K562 (cell line): ENCODE data around the gene KRT35. TPM values are rescaled to one million over a fixed set of nuclear protein-coding genes. Genes with fewer than 3 reads are reported as not detected.

ENCODE experiments used
- ARID4B ChIP-seq: sonication (generic); formaldehyde crosslinking; IDR thresholded peaks from 2 replicates; pipeline ENCODE4 v1.8.0; 2022; ENCODE audit warnings: mild to moderate bottlenecking, missing genetic modification reagents
- CBX8 ChIP-seq: fragments of 200-600 bp; sonication (generic); IDR thresholded peaks from 2 replicates; pipeline ENCODE4 v1.6.1; 2012; ENCODE audit warnings: borderline replicate concordance, mixed run types, low read depth, mild to moderate bottlenecking, moderate library complexity, mixed read lengths, low read length, control low read depth, inconsistent platforms; ENCODE audit not compliant: poor library complexity, severe bottlenecking; ENCODE audit errors: extremely low read depth
- CC2D1A ChIP-seq: fragments of 450-650 bp; IDR thresholded peaks from 2 replicates; pipeline ENCODE4 v1.6.1; 2017; ENCODE audit warnings: mild to moderate bottlenecking
- ESRRA ChIP-seq: fragments of 450-650 bp; IDR thresholded peaks from 2 replicates; pipeline ENCODE4 v1.6.1; 2014; ENCODE audit warnings: low read depth, mild to moderate bottlenecking, moderate library complexity, borderline replicate concordance
- FOXM1 ChIP-seq, 2 experiments: fragments of 450-650 bp in 1 of 2; sonication (generic) in 1 of 2; formaldehyde crosslinking in 1 of 2; IDR thresholded peaks; 2 replicates each; pipeline versions ENCODE4 v1.6.1 to v1.9.0; 2017 to 2022; ENCODE audit warnings: low read depth in 2 of 2, mild to moderate bottlenecking in 2 of 2, missing genetic modification reagents in 1 of 2, moderate library complexity in 1 of 2
- HNRNPH1 ChIP-seq: fragments of 200-400 bp; formaldehyde crosslinking; optimal IDR thresholded peaks from 2 replicates; pipeline ENCODE3; 2017; ENCODE audit warnings: low read depth, mild to moderate bottlenecking, low read length, moderate library complexity
- ILK ChIP-seq: fragments of 450-650 bp; IDR thresholded peaks from 2 replicates; pipeline ENCODE4 v1.6.1; 2016; ENCODE audit warnings: missing genetic modification characterization, low read depth, mild to moderate bottlenecking, missing compliant biosample characterization, moderate library complexity, borderline replicate concordance
- MYC ChIP-seq, 2 experiments: fragments of 250-450 bp in 1 of 2; sonication (Bioruptor Pico) in 1 of 2; IDR thresholded peaks; 2 replicates each; pipeline versions ENCODE4 v1.5.1 to v1.6.1; 2012 to 2021; ENCODE audit warnings: low read depth in 2 of 2, borderline replicate concordance in 1 of 2, improper control_type of control experiment in 1 of 2, low read length in 1 of 2, mild to moderate bottlenecking in 1 of 2, moderate library complexity in 1 of 2
- NFATC3 ChIP-seq: fragments of 450-650 bp; IDR thresholded peaks from 2 replicates; pipeline ENCODE4 v1.6.1; 2017; ENCODE audit warnings: mild to moderate bottlenecking
- NR2C2 ChIP-seq, 2 experiments: fragments of 200-800 bp in 1 of 2; sonication (Bioruptor generic) in 1 of 2; sonication (generic) in 1 of 2; formaldehyde crosslinking in 1 of 2; IDR thresholded peaks; 2 replicates each; pipeline versions ENCODE4 v1.6.1 to v1.8.0; 2016 to 2022; ENCODE audit warnings: mild to moderate bottlenecking in 1 of 2, missing compliant biosample characterization in 1 of 2, missing genetic modification characterization in 1 of 2, missing genetic modification reagents in 1 of 2
- NR4A1 ChIP-seq, 2 experiments: fragments of 250-450 bp in 1 of 2; fragments of 450-650 bp in 1 of 2; sonication (Bioruptor Pico) in 1 of 2; IDR thresholded peaks; 2 replicates each; pipeline versions ENCODE4 v1.4.0 to v1.6.1; 2016 to 2020; ENCODE audit warnings: mild to moderate bottlenecking in 2 of 2, missing compliant biosample characterization in 1 of 2, missing genetic modification characterization in 1 of 2, moderate library complexity in 1 of 2
- NRF1 ChIP-seq, 2 experiments: fragments of 450-650 bp; IDR thresholded peaks in 1 of 2; conservative IDR thresholded peaks in 1 of 2; 2 replicates each; pipeline ENCODE4 v1.6.1; 2014; ENCODE audit warnings: mild to moderate bottlenecking in 2 of 2
- PCBP1 ChIP-seq: fragments of 200-400 bp; formaldehyde crosslinking; IDR thresholded peaks from 2 replicates; pipeline ENCODE4 v1.6.1; 2018; ENCODE audit warnings: mild to moderate bottlenecking, low read depth, low read length; ENCODE audit not compliant: poor library complexity, severe bottlenecking
- SAP30 ChIP-seq: fragments of 200-600 bp; sonication (generic); IDR thresholded peaks from 2 replicates; pipeline ENCODE4 v1.6.1; 2012; ENCODE audit warnings: borderline replicate concordance, low read depth, mild to moderate bottlenecking, moderate library complexity, low read length, control low read depth, inconsistent platforms; ENCODE audit not compliant: insufficient read depth, poor library complexity, severe bottlenecking
- STAT5B ChIP-seq: fragments of 250-450 bp; sonication (Bioruptor Pico); IDR thresholded peaks from 2 replicates; pipeline ENCODE4 v1.8.0; 2021; ENCODE audit warnings: mild to moderate bottlenecking, inconsistent platforms
- ZNF280B ChIP-seq: fragments of 250-450 bp; sonication (Bioruptor Pico); IDR thresholded peaks from 2 replicates; pipeline ENCODE4 v1.5.1; 2021; ENCODE audit warnings: mild to moderate bottlenecking
- ZNF408 ChIP-seq: fragments of 250-450 bp; sonication (Bioruptor Pico); IDR thresholded peaks from 2 replicates; pipeline ENCODE4 v1.4.0; 2020; ENCODE audit warnings: low read depth, mild to moderate bottlenecking, moderate library complexity
- ZNF695 ChIP-seq: fragments of 450-650 bp; formaldehyde crosslinking; IDR thresholded peaks from 2 replicates; pipeline ENCODE4 v1.4.0; 2020; ENCODE audit warnings: mild to moderate bottlenecking, moderate library complexity
- polyA plus RNA-seq, 8 experiments: library from polyadenylated mRNA; depleted of rRNA in 4 of 8; stranded (reverse) in 5 of 8; unstranded in 3 of 8; fragments of >200 nt; fragmentation: Nextera tagmentation in 2 of 8; fragmentation: Illumina TruSeq in 1 of 8; extraction: Ambion mirVana in 2 of 8; extraction: Trizol in 1 of 8; gene quantifications; 2 replicates each; pipeline versions ENCODE4 v1.2.1 to v1.2.3, GENCODE V29; 2011 to 2014; ENCODE audit warnings: inconsistent platforms in 1 of 8, missing spikeins in 1 of 8
- total RNA-seq, 7 experiments: library from RNA; depleted of rRNA in 6 of 7; stranded (reverse); fragments of >200 nt in 6 of 7; fragmentation: Illumina TruSeq in 2 of 7; extraction: Trizol in 2 of 7; gene quantifications; 2 replicates each; pipeline versions ENCODE4 v1.2.1 to v1.2.3, GENCODE V29; 2011 to 2021; ENCODE audit warnings: low replicate concordance in 1 of 7

KRT35 gene
- total and polyA plus RNA-seq, 9 of the 15 experiments (the other 6 are each of a cell fraction or from before 2014, with no cell fraction given): not detected

GRCh38 chr17:41500131-41500911 lies 19.4 kb upstream of the KRT35 start (continued):
- TF ChIP-seq ILK (no peak), STAT5B (CRISPR knock-in tag) (no peak), HNRNPH1 (no peak), NFATC3 (no peak), ZNF695 (CRISPR knock-in tag) (no peak), FOXM1 (IDR thresholded peaks at IDR 0.05; ENCODE audit: low read depth) (no peak), FOXM1 (CRISPR knock-in tag; IDR thresholded peaks at IDR 0.05; ENCODE audit: low read depth) (no peak), MYC (IDR thresholded peaks at IDR 0.05; ENCODE audit: low read depth, low read length) (no peak), MYC (CRISPR knock-in tag; IDR thresholded peaks at IDR 0.05; ENCODE audit: borderline replicate concordance, low read depth) (no peak), ARID4B (CRISPR knock-in tag) (no peak), ZNF408 (CRISPR knock-in tag) (no peak), ZNF280B (no peak), NRF1 (conservative IDR thresholded peaks at IDR 0.05 in 1 of 2, IDR thresholded peaks at IDR 0.05 in 1 of 2) (peak; percentile 17 to 20; a peak in 2 of 4 replicates), CC2D1A (no peak), SAP30 (peak; percentile 32), PCBP1 (no peak), CBX8 (no peak), ESRRA (peak; percentile 92), NR4A1 (CRISPR knock-in tag; IDR thresholded peaks at IDR 0.05) (no peak), NR4A1 (tag; IDR thresholded peaks at IDR 0.05) (peak; percentile 56; the same call in 1 of the 2 replicates), NR2C2 (CRISPR knock-in tag; IDR thresholded peaks at IDR 0.05) (no peak), NR2C2 (tag; IDR thresholded peaks at IDR 0.05) (peak; percentile 48)
